Keratinocyte (primary cell): ENCODE data around the gene CNR2. TPM values are rescaled to one million over a fixed set of nuclear protein-coding genes. Genes with fewer than 3 reads are reported as not detected.

Experiments used
- DNase-seq: peaks from one replicate; pipeline ENCODE4 v3.0.0-alpha.2; 2011; ENCODE audit warnings: low read depth, missing footprints, low spot score
- FAIRE-seq: peaks from 2 replicates; lab custom pipeline; 2011; peaks lifted over from hg19 to GRCh38; lab: Jason Lieb, UNC
- H2AFZ ChIP-seq: 2 replicates; pipeline ENCODE4 v1.6.0; 2012; ENCODE audit warnings: low read length, control low read depth, inconsistent platforms; ENCODE audit not compliant: control insufficient read depth
- H3K27ac ChIP-seq: 2 replicates; pipeline ENCODE4 v1.5.1; 2011; ENCODE audit warnings: low read length; ENCODE audit not compliant: control insufficient read depth, insufficient read depth
- H3K27me3 ChIP-seq: 3 replicates; pipeline ENCODE4 v1.6.0; 2011; ENCODE audit warnings: low read length; ENCODE audit not compliant: control insufficient read depth, insufficient read depth; ENCODE audit errors: extremely low read depth
- H3K36me3 ChIP-seq, 2 experiments: 2 replicates in 1 of 2; 3 replicates in 1 of 2; pipeline ENCODE4 v1.5.1; 2011; ENCODE audit warnings: low read length in 2 of 2, mild to moderate bottlenecking in 1 of 2; ENCODE audit not compliant: control insufficient read depth in 2 of 2, insufficient read depth in 2 of 2; ENCODE audit errors: extremely low read depth in 1 of 2
- H3K4me1 ChIP-seq: 3 replicates; pipeline ENCODE4 v1.5.1; 2011; ENCODE audit warnings: low read length; ENCODE audit not compliant: control insufficient read depth, insufficient read depth; ENCODE audit errors: extremely low read depth
- H3K4me2 ChIP-seq: 3 replicates; pipeline ENCODE4 v1.6.0; 2011; ENCODE audit warnings: low read depth, low read length; ENCODE audit not compliant: control insufficient read depth, insufficient read depth; ENCODE audit errors: extremely low read depth
- H3K4me3 ChIP-seq, 3 experiments: fragments of 200-600 bp in 1 of 3; sonication (generic) in 1 of 3; 2 replicates in 2 of 3; 3 replicates in 1 of 3; pipeline ENCODE4 v1.5.1; 2011 to 2016; ENCODE audit warnings: low read length in 3 of 3, mild to moderate bottlenecking in 3 of 3, control low read depth in 2 of 3, inconsistent platforms in 1 of 3, low read depth in 1 of 3, mixed read lengths in 1 of 3, mixed run types in 1 of 3, moderate library complexity in 1 of 3; ENCODE audit not compliant: control insufficient read depth in 2 of 3, insufficient read depth in 2 of 3; ENCODE audit errors: extremely low read depth in 1 of 3
- H3K79me2 ChIP-seq: 2 replicates; pipeline ENCODE4 v1.6.0; 2012; ENCODE audit warnings: low read length; ENCODE audit not compliant: control insufficient read depth, insufficient read depth
- H3K9ac ChIP-seq: 3 replicates; pipeline ENCODE4 v1.6.0; 2011; ENCODE audit warnings: low read length; ENCODE audit not compliant: control insufficient read depth, insufficient read depth; ENCODE audit errors: extremely low read depth
- H3K9me1 ChIP-seq: 3 replicates; pipeline ENCODE4 v1.6.0; 2011; ENCODE audit warnings: low read length; ENCODE audit not compliant: control insufficient read depth, insufficient read depth; ENCODE audit errors: extremely low read depth
- H3K9me3 ChIP-seq: 2 replicates; pipeline ENCODE4 v1.5.1; 2012; ENCODE audit warnings: low read depth, low read length; ENCODE audit not compliant: control insufficient read depth
- H4K20me1 ChIP-seq: 3 replicates; pipeline ENCODE4 v1.6.0; 2011; ENCODE audit warnings: low read length; ENCODE audit not compliant: control insufficient read depth, insufficient read depth; ENCODE audit errors: extremely low read depth
- EZH2 ChIP-seq: IDR thresholded peaks from one replicate; pipeline ENCODE4 v1.6.1; 2012; ENCODE audit warnings: inconsistent platforms, mild to moderate bottlenecking, low read length, moderate library complexity
- dilution Hi-C: fragments of 300-500 bp; cut with MboI; formaldehyde crosslinking; loops from one replicate; pipeline ENCODE4 v1.7.0; 2020; ENCODE audit warnings: low sequenced_read_pairs; ENCODE audit not compliant: extremely low pct_ligation_motif_present
- polyA plus RNA-seq, 5 experiments: library from polyadenylated mRNA; depleted of rRNA in 3 of 5; stranded (reverse) in 3 of 5; stranded (forward) in 1 of 5; unstranded in 1 of 5; fragments of >200 nt; gene quantifications; 1 replicate in 1 of 5; 2 replicates in 3 of 5; 3 replicates in 1 of 5; pipeline versions ENCODE4 v1.2.1 to v1.2.3, GENCODE V29; 2011 to 2012; ENCODE audit warnings: missing spikeins in 2 of 5, low read depth in 1 of 5, low replicate concordance in 1 of 5
- TF ChIP-seq, protein P1 (sequence below), 3 experiments: IDR thresholded peaks in 1 of 3; conservative IDR thresholded peaks in 1 of 3; optimal IDR thresholded peaks in 1 of 3; 2 replicates in 2 of 3; 3 replicates in 1 of 3; pipeline versions ENCODE3 to v1.5.1; 2011; ENCODE audit warnings: low read length in 3 of 3, mild to moderate bottlenecking in 3 of 3, moderate library complexity in 2 of 3, control low read depth in 1 of 3, inconsistent platforms in 1 of 3; ENCODE audit not compliant: insufficient read depth in 2 of 3; ENCODE audit errors: extremely low read depth in 1 of 3

CNR2 gene
- polyA plus RNA-seq, 1 donor (not counting 4 experiments of a cell fraction or from before 2014, with no cell fraction given), result not detected

- Histone ChIP-seq H3K9ac (no peak overlapping the region), H3K4me3 (no peak overlapping the region), H3K9me3 (no peaks in the 10 kb centered on the region), H3K4me1 (no peaks in the 10 kb centered on the region), H3K79me2 (no peaks in the 10 kb centered on the region), H4K20me1 (no peaks in the 10 kb centered on the region), H3K9me1 (no peaks in the 10 kb centered on the region), H3K27ac (no peak overlapping the region), H3K36me3 (no peaks in the 10 kb centered on the region), H3K27me3 (peaks cover 28% of the 10 kb centered on the region), H2AFZ (no peak overlapping the region), H3K4me2 (no peak overlapping the region)
- dilution Hi-C loops, result no loop called here
- DNase-seq (no peak), FAIRE-seq (no peak)
- TF ChIP-seq EZH2, result no peak
- TF ChIP-seq, protein P1, sequence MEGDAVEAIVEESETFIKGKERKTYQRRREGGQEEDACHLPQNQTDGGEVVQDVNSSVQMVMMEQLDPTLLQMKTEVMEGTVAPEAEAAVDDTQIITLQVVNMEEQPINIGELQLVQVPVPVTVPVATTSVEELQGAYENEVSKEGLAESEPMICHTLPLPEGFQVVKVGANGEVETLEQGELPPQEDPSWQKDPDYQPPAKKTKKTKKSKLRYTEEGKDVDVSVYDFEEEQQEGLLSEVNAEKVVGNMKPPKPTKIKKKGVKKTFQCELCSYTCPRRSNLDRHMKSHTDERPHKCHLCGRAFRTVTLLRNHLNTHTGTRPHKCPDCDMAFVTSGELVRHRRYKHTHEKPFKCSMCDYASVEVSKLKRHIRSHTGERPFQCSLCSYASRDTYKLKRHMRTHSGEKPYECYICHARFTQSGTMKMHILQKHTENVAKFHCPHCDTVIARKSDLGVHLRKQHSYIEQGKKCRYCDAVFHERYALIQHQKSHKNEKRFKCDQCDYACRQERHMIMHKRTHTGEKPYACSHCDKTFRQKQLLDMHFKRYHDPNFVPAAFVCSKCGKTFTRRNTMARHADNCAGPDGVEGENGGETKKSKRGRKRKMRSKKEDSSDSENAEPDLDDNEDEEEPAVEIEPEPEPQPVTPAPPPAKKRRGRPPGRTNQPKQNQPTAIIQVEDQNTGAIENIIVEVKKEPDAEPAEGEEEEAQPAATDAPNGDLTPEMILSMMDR (optimal IDR thresholded peaks at IDR 0.05 in 1 of 3, IDR thresholded peaks at IDR 0.05 in 1 of 3, conservative IDR thresholded peaks at IDR 0.05 in 1 of 3; ENCODE audit: extremely low read depth in 1 of 3, insufficient read depth in 2 of 3, low read length in 3 of 3), result no peak
Measured at GRCh38 chr1:23896491-23896890, 16.7 kb downstream of the CNR2 start.

DNA sequence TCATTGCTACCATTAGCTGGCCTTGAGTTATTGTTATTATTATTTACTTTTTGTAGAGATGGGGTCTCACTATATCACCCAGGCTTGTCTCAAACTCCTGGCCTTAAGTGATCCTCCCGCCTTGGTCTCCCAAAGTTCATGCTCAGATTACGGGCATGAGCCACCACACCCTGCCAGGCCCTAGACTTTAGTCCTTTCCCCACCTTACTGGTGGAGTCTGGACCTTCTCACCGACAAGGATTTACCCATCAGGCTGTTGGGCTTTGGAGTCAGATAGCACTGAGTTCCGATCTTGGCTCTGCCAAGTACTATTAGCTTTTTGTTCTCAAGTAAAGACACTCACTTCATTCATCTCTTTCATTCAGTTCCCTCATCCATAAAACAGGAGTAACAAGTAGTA, 17.2 kb downstream of the CNR2 start:
- H3K9ac ChIP-seq, result no peak overlapping the region
- no peak overlapping the region for H3K4me3 ChIP-seq
- no peak overlapping the region for H3K4me2 ChIP-seq
- H3K4me1 ChIP-seq, result no peaks in the 10 kb centered on the region
- DNase-seq, result no peak
- no peaks in the 10 kb centered on the region for H3K36me3 ChIP-seq
- no peak overlapping the region for H2AFZ ChIP-seq
- H3K27me3 ChIP-seq, result peaks cover 23% of the 10 kb centered on the region
- H3K79me2 ChIP-seq, result no peaks in the 10 kb centered on the region
- TF ChIP-seq, protein P1 (optimal IDR thresholded peaks at IDR 0.05 in 1 of 3, IDR thresholded peaks at IDR 0.05 in 1 of 3, conservative IDR thresholded peaks at IDR 0.05 in 1 of 3; ENCODE audit: extremely low read depth in 1 of 3, insufficient read depth in 2 of 3, low read length in 3 of 3), result no peak
- no peak for TF ChIP-seq EZH2
- FAIRE-seq, result no peak
- dilution Hi-C loops, result no loop called here
- no peaks in the 10 kb centered on the region for H4K20me1 ChIP-seq
- H3K27ac ChIP-seq, result no peak overlapping the region
- no peaks in the 10 kb centered on the region for H3K9me3 ChIP-seq
- H3K9me1 ChIP-seq, result no peaks in the 10 kb centered on the region
